Measurements from ENCODE around the gene S100A11. TPM values are rescaled to one million over a fixed set of nuclear protein-coding genes. Genes with fewer than 3 reads are reported as not detected.

S100A11 gene
- total RNA-seq, 1 experiment from 2014 or later: 302 TPM

DNA sequence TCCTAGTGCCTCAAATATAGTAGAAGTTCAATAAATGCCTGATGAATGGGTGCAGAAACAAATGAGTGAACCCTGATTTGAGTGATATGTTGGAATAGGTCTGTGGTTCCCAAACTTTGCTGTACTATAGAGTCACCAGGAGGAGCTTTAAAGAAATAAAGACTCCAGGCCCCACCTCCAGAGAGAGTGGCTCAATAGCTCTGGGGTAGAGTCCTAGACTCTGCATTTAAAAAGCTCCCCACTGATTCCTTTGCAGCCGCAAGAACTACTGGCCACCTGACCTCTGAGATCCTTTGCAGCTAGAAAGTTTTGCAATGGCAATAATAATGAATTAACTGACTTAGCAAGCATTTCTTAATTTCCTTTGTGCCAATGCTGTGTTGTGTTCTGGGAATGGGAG lies 31.1 kb upstream of the S100A11 start:
- H3K27ac ChIP-seq (ENCODE audit: insufficient read length, low read depth, low read length): no peak overlapping the region
- no peaks in the 10 kb centered on the region for H3K79me2 ChIP-seq (ENCODE audit: insufficient read depth, low read length)
- H3K23me2 ChIP-seq (ENCODE audit: insufficient read length, low read depth, low read length, poor library complexity, severe bottlenecking): no peaks in the 10 kb centered on the region
- H3K56ac ChIP-seq (ENCODE audit: insufficient read length, low read depth, low read length): no peak overlapping the region
- H2AFZ ChIP-seq (ENCODE audit: low read length): no peak overlapping the region
- DNase-seq: no peak
- no peak overlapping the region for H3T11ph ChIP-seq (ENCODE audit: low read length)
- H3K27me3 ChIP-seq (ENCODE audit: insufficient read depth, low read length): no peaks in the 10 kb centered on the region
- no peak overlapping the region for H2BK12ac ChIP-seq (ENCODE audit: insufficient read length, low read depth, low read length)
- peaks cover 24% of the 10 kb centered on the region for H3K9me3 ChIP-seq (ENCODE audit: control insufficient read depth, low read depth, low read length)
- peaks cover 2% of the 10 kb centered on the region; the same call in 1 of the 2 replicates for H3K27me3 Mint-ChIP-seq (ENCODE audit: low read depth)
- H3K36me3 Mint-ChIP-seq (ENCODE audit: insufficient read depth in 1 of 3, low read depth in 3 of 3): peaks cover 0 to 5% (median 0%) of the 10 kb centered on the region in 3 experiments; a peak in 3 of 7 replicates
- no peak overlapping the region for H4K8ac ChIP-seq (replicated peaks; ENCODE audit: insufficient read length, low read depth, low read length)
- H3K18ac ChIP-seq (ENCODE audit: insufficient read length, low read depth, low read length): no peak overlapping the region
- no peak overlapping the region for H2BK120ac ChIP-seq (ENCODE audit: low read depth, low read length, poor library complexity, severe bottlenecking)
- H3K14ac ChIP-seq (ENCODE audit: insufficient read depth, low read length): no peak overlapping the region
- H3K9ac ChIP-seq (ENCODE audit: extremely low read depth, insufficient read length, low read length): no peak overlapping the region
- TF ChIP-seq, protein P1, sequence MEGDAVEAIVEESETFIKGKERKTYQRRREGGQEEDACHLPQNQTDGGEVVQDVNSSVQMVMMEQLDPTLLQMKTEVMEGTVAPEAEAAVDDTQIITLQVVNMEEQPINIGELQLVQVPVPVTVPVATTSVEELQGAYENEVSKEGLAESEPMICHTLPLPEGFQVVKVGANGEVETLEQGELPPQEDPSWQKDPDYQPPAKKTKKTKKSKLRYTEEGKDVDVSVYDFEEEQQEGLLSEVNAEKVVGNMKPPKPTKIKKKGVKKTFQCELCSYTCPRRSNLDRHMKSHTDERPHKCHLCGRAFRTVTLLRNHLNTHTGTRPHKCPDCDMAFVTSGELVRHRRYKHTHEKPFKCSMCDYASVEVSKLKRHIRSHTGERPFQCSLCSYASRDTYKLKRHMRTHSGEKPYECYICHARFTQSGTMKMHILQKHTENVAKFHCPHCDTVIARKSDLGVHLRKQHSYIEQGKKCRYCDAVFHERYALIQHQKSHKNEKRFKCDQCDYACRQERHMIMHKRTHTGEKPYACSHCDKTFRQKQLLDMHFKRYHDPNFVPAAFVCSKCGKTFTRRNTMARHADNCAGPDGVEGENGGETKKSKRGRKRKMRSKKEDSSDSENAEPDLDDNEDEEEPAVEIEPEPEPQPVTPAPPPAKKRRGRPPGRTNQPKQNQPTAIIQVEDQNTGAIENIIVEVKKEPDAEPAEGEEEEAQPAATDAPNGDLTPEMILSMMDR (conservative IDR thresholded peaks at IDR 0.05): no peak
- no peak overlapping the region for H3K4me2 ChIP-seq (ENCODE audit: insufficient read depth, insufficient read length, low read length)
- H3K4ac ChIP-seq (ENCODE audit: low read depth, low read length): no peak overlapping the region
- no peaks in the 10 kb centered on the region for H3K79me1 ChIP-seq (ENCODE audit: insufficient read depth, low read depth, low read length, poor library complexity, severe bottlenecking)
- H2BK20ac ChIP-seq (ENCODE audit: low read depth, low read length, poor library complexity, severe bottlenecking): no peak overlapping the region
- H2BK15ac ChIP-seq (ENCODE audit: low read depth, low read length): no peak overlapping the region
- H3K27ac Mint-ChIP-seq: no peak overlapping the region
- no peak overlapping the region for H2BK5ac ChIP-seq (ENCODE audit: insufficient read length, low read length)
- no peak overlapping the region for H4K91ac ChIP-seq (ENCODE audit: insufficient read length, low read depth, low read length)
- no CpG with 5 or more reads among the region's 1 CpG for whole genome bisulfite sequencing (ENCODE audit: extremely low coverage, insufficient read length, low lambda C conversion rate)
- no peak overlapping the region for H3K4me3 Mint-ChIP-seq
- H3K23ac ChIP-seq (ENCODE audit: insufficient read length, low read depth, low read length): no peak overlapping the region
- peaks cover 34 to 83% of the 10 kb centered on the region in 2 experiments for H3K9me3 Mint-ChIP-seq
- H4K20me1 ChIP-seq (ENCODE audit: control insufficient read depth, insufficient read depth, insufficient read length): no peaks in the 10 kb centered on the region
- H2AK5ac ChIP-seq (ENCODE audit: insufficient read length, low read length): no peak overlapping the region
- H3K4me1 Mint-ChIP-seq: no peaks in the 10 kb centered on the region
- H3K4me1 ChIP-seq (ENCODE audit: insufficient read depth, low read length): no peaks in the 10 kb centered on the region
- no peak overlapping the region for H4K5ac ChIP-seq (ENCODE audit: insufficient read length, low read depth, low read length)
